Erythroblast (primary cell): ENCODE results near the gene GMDS.

Experiments used
- GATA1 ChIP-seq: IDR thresholded peaks from 2 replicates; pipeline ENCODE4 v1.6.1; 2011; ENCODE audit warnings: low read depth, mild to moderate bottlenecking, control low read depth, low read length, moderate library complexity
- POLR2A ChIP-seq: IDR thresholded peaks from 2 replicates; pipeline ENCODE4 v1.6.1; 2011; ENCODE audit warnings: mild to moderate bottlenecking, low read length

- no peak for TF ChIP-seq POLR2A
- TF ChIP-seq GATA1 = no peak
Measured at GRCh38 chr6:1630771-1631217, 614.6 kb downstream of the GMDS start.
